Loucy (cell line): Measurements from ENCODE around the gene MGAT5.

Experiments
- EZH2phosphoT487 ChIP-seq: fragments of 200-600 bp; IDR thresholded peaks from 2 replicates; pipeline ENCODE4 v1.6.1; 2018; ENCODE audit warnings: antibody characterized with exemption, mild to moderate bottlenecking, moderate library complexity, borderline replicate concordance
- TF ChIP-seq, protein P1 (sequence below): fragments of 200-600 bp; sonication (generic); conservative IDR thresholded peaks from 2 replicates; pipeline ENCODE4 v1.5.1; 2014; ENCODE audit warnings: mild to moderate bottlenecking, antibody characterized with exemption, low read length

DNA sequence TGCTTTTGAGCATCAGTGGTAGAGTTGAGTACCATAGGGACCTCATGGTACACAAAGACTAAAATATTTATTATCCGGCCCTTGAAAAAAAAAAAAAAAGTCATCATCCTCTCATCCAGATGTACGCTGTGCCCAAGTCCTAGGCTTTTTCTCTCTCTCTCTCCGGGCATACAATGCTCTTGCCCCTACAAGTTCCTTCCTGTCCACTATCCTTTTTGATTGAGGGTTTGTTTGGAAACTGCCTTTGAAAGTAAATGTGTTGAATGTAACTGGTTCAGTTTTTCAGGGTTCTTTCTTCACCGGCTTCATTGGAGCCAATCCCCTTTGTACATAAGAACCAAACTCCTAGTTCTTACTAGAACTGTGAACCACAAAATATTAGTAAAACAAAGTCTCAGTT lies 130.3 kb downstream of the MGAT5 start:
- TF ChIP-seq, protein P1, sequence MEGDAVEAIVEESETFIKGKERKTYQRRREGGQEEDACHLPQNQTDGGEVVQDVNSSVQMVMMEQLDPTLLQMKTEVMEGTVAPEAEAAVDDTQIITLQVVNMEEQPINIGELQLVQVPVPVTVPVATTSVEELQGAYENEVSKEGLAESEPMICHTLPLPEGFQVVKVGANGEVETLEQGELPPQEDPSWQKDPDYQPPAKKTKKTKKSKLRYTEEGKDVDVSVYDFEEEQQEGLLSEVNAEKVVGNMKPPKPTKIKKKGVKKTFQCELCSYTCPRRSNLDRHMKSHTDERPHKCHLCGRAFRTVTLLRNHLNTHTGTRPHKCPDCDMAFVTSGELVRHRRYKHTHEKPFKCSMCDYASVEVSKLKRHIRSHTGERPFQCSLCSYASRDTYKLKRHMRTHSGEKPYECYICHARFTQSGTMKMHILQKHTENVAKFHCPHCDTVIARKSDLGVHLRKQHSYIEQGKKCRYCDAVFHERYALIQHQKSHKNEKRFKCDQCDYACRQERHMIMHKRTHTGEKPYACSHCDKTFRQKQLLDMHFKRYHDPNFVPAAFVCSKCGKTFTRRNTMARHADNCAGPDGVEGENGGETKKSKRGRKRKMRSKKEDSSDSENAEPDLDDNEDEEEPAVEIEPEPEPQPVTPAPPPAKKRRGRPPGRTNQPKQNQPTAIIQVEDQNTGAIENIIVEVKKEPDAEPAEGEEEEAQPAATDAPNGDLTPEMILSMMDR = no peak
- TF ChIP-seq EZH2phosphoT487 = no peak
